GM12878 (cell line): ENCODE measurements around the gene ZNF3. TPM values are rescaled to one million over a fixed set of nuclear protein-coding genes. Genes with fewer than 3 reads are reported as not detected.

Experiments used
- BCL3 ChIP-seq: IDR thresholded peaks from 2 replicates; pipeline ENCODE4 v1.6.1; 2011; ENCODE audit warnings: borderline replicate concordance, low read depth, mild to moderate bottlenecking, moderate library complexity, low read length; ENCODE audit not compliant: insufficient read depth, poor library complexity, severe bottlenecking
- BCLAF1 ChIP-seq: fragments of 450-650 bp; IDR thresholded peaks from 2 replicates; pipeline ENCODE4 v1.6.1; 2017; ENCODE audit warnings: antibody characterized with exemption, mild to moderate bottlenecking, moderate library complexity
- CREM ChIP-seq: IDR thresholded peaks from 2 replicates; pipeline ENCODE4 v1.6.1; 2014; ENCODE audit warnings: antibody characterized with exemption, low read depth
- EP300 ChIP-seq, 2 experiments: fragments of 150-350 bp in 1 of 2; IDR thresholded peaks; 2 replicates each; pipeline ENCODE4 v1.6.1; 2011 to 2012; ENCODE audit warnings: low read depth in 2 of 2, low read length in 2 of 2, borderline replicate concordance in 1 of 2, improper control_type of control experiment in 1 of 2, inconsistent platforms in 1 of 2; ENCODE audit not compliant: control insufficient read depth in 1 of 2
- ESRRA ChIP-seq: IDR thresholded peaks from 2 replicates; pipeline ENCODE4 v1.6.1; 2012; ENCODE audit warnings: mild to moderate bottlenecking, low read length, improper control_type of control experiment
- ETV6 ChIP-seq, 2 experiments: fragments of 450-650 bp in 1 of 2; IDR thresholded peaks in 1 of 2; conservative IDR thresholded peaks in 1 of 2; 2 replicates each; pipeline ENCODE4 v1.6.1; 2014; ENCODE audit warnings: antibody characterized with exemption in 1 of 2, borderline replicate concordance in 1 of 2, low read depth in 1 of 2, mild to moderate bottlenecking in 1 of 2, moderate library complexity in 1 of 2
- HDAC6 ChIP-seq: fragments of 200-600 bp; sonication (generic); IDR thresholded peaks from one replicate; pipeline ENCODE4 v1.8.0; 2017; ENCODE audit warnings: antibody characterized with exemption; ENCODE audit not compliant: unreplicated experiment
- HSF1 ChIP-seq: fragments of 150-350 bp; IDR thresholded peaks from 2 replicates; pipeline ENCODE4 v1.6.1; 2014; ENCODE audit warnings: mild to moderate bottlenecking, low read depth, low read length
- IKZF2 ChIP-seq, 2 experiments: fragments of 450-650 bp; IDR thresholded peaks; 2 replicates each; pipeline ENCODE4 v1.6.1; 2017; ENCODE audit warnings: mild to moderate bottlenecking in 2 of 2, moderate library complexity in 2 of 2
- IRF5 ChIP-seq: fragments of 450-650 bp; IDR thresholded peaks from 2 replicates; pipeline ENCODE4 v1.6.1; 2017; ENCODE audit warnings: borderline replicate concordance
- PML ChIP-seq: IDR thresholded peaks from 2 replicates; pipeline ENCODE4 v1.6.1; 2012; ENCODE audit warnings: low read length, inconsistent platforms
- POLR2AphosphoS5 ChIP-seq: IDR thresholded peaks from 2 replicates; pipeline ENCODE4 v1.6.1; 2011; ENCODE audit warnings: mild to moderate bottlenecking, low read length, inconsistent platforms
- RAD21 ChIP-seq: IDR thresholded peaks from 2 replicates; pipeline ENCODE4 v1.6.1; 2011; ENCODE audit warnings: mild to moderate bottlenecking, low read depth, low read length, moderate library complexity; ENCODE audit not compliant: insufficient read depth
- RUNX3 ChIP-seq: IDR thresholded peaks from 2 replicates; pipeline ENCODE4 v1.6.1; 2012; ENCODE audit warnings: low read length, inconsistent platforms
- SMAD1 ChIP-seq: fragments of 450-650 bp; IDR thresholded peaks from 2 replicates; pipeline ENCODE4 v1.6.1; 2018; ENCODE audit warnings: mild to moderate bottlenecking, low read depth; ENCODE audit not compliant: partially characterized antibody
- SUPT20H ChIP-seq: IDR thresholded peaks from 2 replicates; pipeline ENCODE4 v1.6.1; 2011; ENCODE audit warnings: low read depth, mild to moderate bottlenecking, low read length, moderate library complexity, borderline replicate concordance; ENCODE audit not compliant: control insufficient read depth
- YBX1 ChIP-seq: fragments of 450-650 bp; IDR thresholded peaks from 2 replicates; pipeline ENCODE4 v1.6.1; 2016; ENCODE audit warnings: antibody characterized with exemption
- ZBTB33 ChIP-seq: fragments of 450-650 bp; IDR thresholded peaks from 2 replicates; pipeline ENCODE4 v1.6.1; 2017; ENCODE audit warnings: mild to moderate bottlenecking
- polyA plus RNA-seq, 11 experiments: library from polyadenylated mRNA; depleted of rRNA in 4 of 11; unstranded in 6 of 11; stranded (reverse) in 5 of 11; fragments of >200 nt; fragmentation: Nextera tagmentation in 4 of 11; fragmentation: Illumina TruSeq in 1 of 11; extraction: Ambion mirVana in 4 of 11; extraction: Trizol in 1 of 11; gene quantifications; 1 replicate in 1 of 11; 2 replicates in 10 of 11; pipeline versions ENCODE4 v1.2.1 to v1.2.3, GENCODE V29; 2011 to 2016; ENCODE audit warnings: inconsistent platforms in 2 of 11, missing spikeins in 2 of 11, low read depth in 1 of 11
- total RNA-seq, 4 experiments: library from RNA; depleted of rRNA in 3 of 4; stranded (reverse); fragments of >200 nt in 3 of 4; fragmentation: Illumina TruSeq in 1 of 4; extraction: Trizol in 1 of 4; gene quantifications; 2 replicates each; pipeline versions ENCODE4 v1.2.1 to v1.2.3, GENCODE V29; 2013 to 2021

The ZNF3 gene
- total and polyA plus RNA-seq, 10 of the 15 experiments (the other 5 are each of a cell fraction or from before 2014, with no cell fraction given) = 17.2 to 37.4 (median 29.4) TPM

GRCh38 chr7:100088621-100089457 is 7.3 kb upstream of the ZNF3 start, which contains the start of gene COPS6 (continued):
- TF ChIP-seq ETV6 (conservative IDR thresholded peaks at IDR 0.05 in 1 of 2, IDR thresholded peaks at IDR 0.05 in 1 of 2; ENCODE audit: borderline replicate concordance in 1 of 2, low read depth in 1 of 2) = no peak
- TF ChIP-seq CREM = no peak
- TF ChIP-seq BCL3 = peak; percentile 24
- TF ChIP-seq SMAD1 = no peak
- TF ChIP-seq ESRRA = no peak
- peak; percentile 68; the same call in 1 of the 2 replicates for TF ChIP-seq POLR2AphosphoS5
- TF ChIP-seq HSF1 = no peak
- TF ChIP-seq IKZF2 (IDR thresholded peaks at IDR 0.05) = no peak
- TF ChIP-seq PML = peak; percentile 56; the same call in 1 of the 2 replicates
- TF ChIP-seq BCLAF1 = no peak
- no peak for TF ChIP-seq SUPT20H
- no peak for TF ChIP-seq YBX1
- TF ChIP-seq EP300 (IDR thresholded peaks at IDR 0.05; ENCODE audit: borderline replicate concordance in 1 of 2, control insufficient read depth in 1 of 2, low read depth in 2 of 2, low read length in 2 of 2) = no peak
- TF ChIP-seq IRF5 = no peak
- peak; percentile 9; the same call in 1 of the 2 replicates for TF ChIP-seq RUNX3
- TF ChIP-seq HDAC6 = no peak
- no peak for TF ChIP-seq ZBTB33
- TF ChIP-seq RAD21 = no peak
